Mesenchymal stem cell (in vitro differentiated cells and primary cell): Measurements from ENCODE around the gene CYSLTR2.

Experiments used
- DNase-seq: peaks from one replicate; pipeline ENCODE4 v3.0.0-alpha.2; 2013
- H2AFZ ChIP-seq: one replicate; pipeline ENCODE4 v1.6.1; 2013; ENCODE audit warnings: low read depth, mild to moderate bottlenecking, control low read depth, inconsistent platforms, low read length, moderate library complexity
- H2AK5ac ChIP-seq: 2 replicates; pipeline ENCODE4 v1.6.1; 2013; ENCODE audit warnings: low read length, moderate library complexity, mild to moderate bottlenecking, inconsistent platforms; ENCODE audit not compliant: severe bottlenecking
- H2BK120ac ChIP-seq: one replicate; pipeline ENCODE4 v1.6.1; 2013; ENCODE audit warnings: low read depth, mild to moderate bottlenecking, inconsistent platforms, low read length, moderate library complexity
- H2BK12ac ChIP-seq, 2 experiments: one replicate each; pipeline ENCODE4 v1.6.1; 2013; ENCODE audit warnings: inconsistent platforms in 2 of 2, low read length in 2 of 2, mild to moderate bottlenecking in 2 of 2, moderate library complexity in 2 of 2, control low read depth in 1 of 2
- H2BK15ac ChIP-seq: one replicate; pipeline ENCODE4 v1.6.1; 2013; ENCODE audit warnings: mild to moderate bottlenecking, low read depth, inconsistent platforms; ENCODE audit not compliant: poor library complexity, severe bottlenecking
- H2BK5ac ChIP-seq: 2 replicates; pipeline ENCODE4 v1.6.1; 2013; ENCODE audit warnings: low read depth, mild to moderate bottlenecking, low read length, control low read depth, inconsistent platforms; ENCODE audit not compliant: poor library complexity, severe bottlenecking
- H3K14ac ChIP-seq, 2 experiments: one replicate each; pipeline ENCODE4 v1.6.1; 2013; ENCODE audit warnings: inconsistent platforms in 2 of 2, low read length in 2 of 2, control low read depth in 1 of 2, mild to moderate bottlenecking in 1 of 2, moderate library complexity in 1 of 2
- H3K18ac ChIP-seq, 2 experiments: one replicate each; pipeline ENCODE4 v1.6.1; 2013; ENCODE audit warnings: inconsistent platforms in 2 of 2, low read length in 2 of 2, control low read depth in 1 of 2, low read depth in 1 of 2, mild to moderate bottlenecking in 1 of 2
- H3K23ac ChIP-seq, 2 experiments: one replicate each; pipeline ENCODE4 v1.6.1; 2013; ENCODE audit warnings: inconsistent platforms in 2 of 2, low read length in 2 of 2, mild to moderate bottlenecking in 2 of 2, moderate library complexity in 2 of 2, control low read depth in 1 of 2
- H3K27ac ChIP-seq: 2 replicates; pipeline ENCODE4 v1.5.1; 2013; ENCODE audit warnings: mild to moderate bottlenecking, moderate library complexity, low read length, control low read depth, inconsistent platforms; ENCODE audit not compliant: poor library complexity, severe bottlenecking
- H3K27me3 ChIP-seq, 2 experiments: 2 replicates each; pipeline versions ENCODE4 v1.6.1 to v1.7.0; 2013; ENCODE audit warnings: low read length in 2 of 2, mild to moderate bottlenecking in 2 of 2, moderate library complexity in 2 of 2, control low read depth in 1 of 2, inconsistent platforms in 1 of 2; ENCODE audit not compliant: control insufficient read depth in 1 of 2, insufficient read depth in 1 of 2
- H3K36me3 ChIP-seq, 2 experiments: 2 replicates each; pipeline versions ENCODE4 v1.6.1 to v1.7.0; 2013; ENCODE audit warnings: low read length in 2 of 2, control low read depth in 1 of 2, inconsistent platforms in 1 of 2, low read depth in 1 of 2, mild to moderate bottlenecking in 1 of 2; ENCODE audit not compliant: insufficient read depth in 2 of 2, control insufficient read depth in 1 of 2
- H3K4ac ChIP-seq, 2 experiments: one replicate each; pipeline ENCODE4 v1.6.1; 2013; ENCODE audit warnings: inconsistent platforms in 2 of 2, low read length in 2 of 2, mild to moderate bottlenecking in 2 of 2, moderate library complexity in 2 of 2, control low read depth in 1 of 2, low read depth in 1 of 2
- H3K4me1 ChIP-seq: 2 replicates; pipeline ENCODE4 v1.6.1; 2013; ENCODE audit warnings: low read depth, low read length, control low read depth; ENCODE audit not compliant: control insufficient read depth, insufficient read depth
- H3K4me2 ChIP-seq: 2 replicates; pipeline ENCODE4 v1.6.1; 2013; ENCODE audit warnings: low read length, mild to moderate bottlenecking, inconsistent platforms; ENCODE audit not compliant: poor library complexity, severe bottlenecking
- H3K4me3 ChIP-seq, 2 experiments: 2 replicates each; pipeline versions ENCODE4 v1.5.1 to v1.7.0; 2013; ENCODE audit warnings: low read length in 2 of 2, mild to moderate bottlenecking in 2 of 2, control low read depth in 1 of 2, low read depth in 1 of 2; ENCODE audit not compliant: insufficient read depth in 1 of 2
- H3K79me1 ChIP-seq: replicated peaks from 2 replicates; pipeline ENCODE4 v1.6.1; 2013; ENCODE audit warnings: mild to moderate bottlenecking, control low read depth, low read length, inconsistent platforms; ENCODE audit not compliant: poor library complexity, severe bottlenecking
- H3K9ac ChIP-seq: 2 replicates; pipeline ENCODE4 v1.7.0; 2013; ENCODE audit warnings: mild to moderate bottlenecking, low read length, moderate library complexity
- H3K9me3 ChIP-seq: 2 replicates; pipeline ENCODE4 v1.7.0; 2013; ENCODE audit warnings: mild to moderate bottlenecking, low read length; ENCODE audit not compliant: control insufficient read depth
- H4K8ac ChIP-seq: one replicate; pipeline ENCODE4 v1.6.1; 2013; ENCODE audit warnings: inconsistent platforms, mild to moderate bottlenecking, low read length, moderate library complexity
- H4K91ac ChIP-seq: one replicate; pipeline ENCODE4 v1.6.1; 2013; ENCODE audit warnings: mild to moderate bottlenecking, low read length, inconsistent platforms
- WGBS: methylation state at CpG from one replicate; pipeline ENCODE4 v1.1.7; 2013; ENCODE audit warnings: mixed read lengths; 5-methylcytosine and 5-hydroxymethylcytosine counted together

CYSLTR2 gene

DNA sequence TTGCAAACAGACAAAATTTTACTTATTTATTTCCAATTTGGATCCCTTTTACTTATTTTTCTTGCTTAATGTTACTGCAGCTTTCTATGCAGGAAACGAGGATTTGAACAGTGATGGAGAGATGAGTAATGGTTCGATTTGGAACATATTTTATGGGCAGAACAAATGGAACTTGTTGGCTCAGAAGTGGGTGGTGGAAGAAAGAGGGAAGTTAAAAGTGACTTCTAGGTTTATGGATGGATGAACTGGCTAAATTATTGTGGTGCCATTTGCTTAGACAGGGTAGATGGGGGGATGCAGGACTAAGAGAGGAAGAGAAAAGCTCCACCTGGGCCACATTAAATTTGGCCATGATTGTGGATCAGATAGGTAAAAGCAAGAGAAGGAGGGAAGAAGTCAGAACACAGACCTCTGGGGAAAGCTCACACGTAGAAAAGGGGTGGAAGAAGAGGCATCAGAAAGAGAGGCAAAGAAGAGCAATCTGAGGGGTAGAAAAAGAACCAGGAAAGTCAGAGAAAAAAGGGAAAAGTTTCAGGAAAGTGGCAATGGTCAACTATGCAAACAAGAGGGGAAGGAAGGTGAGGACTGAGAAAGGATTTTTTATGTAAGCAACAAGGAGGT is 768 bp upstream of the CYSLTR2 start:
- Histone ChIP-seq H2BK15ac (no peak overlapping the region), H2AK5ac (no peak overlapping the region), H3K27ac (no peak overlapping the region), H3K9ac (peak overlapping the region; percentile 16), H4K8ac (no peak overlapping the region), H3K4me3 (no peak overlapping the region), H3K18ac (peak overlapping the region in 1 of 2 experiments; percentile 28), H2AFZ (no peak overlapping the region), H3K9me3 (no peaks in the 10 kb centered on the region), H3K14ac (no peak overlapping the region), H3K36me3 (no peaks in the 10 kb centered on the region), H2BK120ac (peak overlapping the region; percentile 44), H3K79me1 (no peaks in the 10 kb centered on the region), H3K4me1 (no peaks in the 10 kb centered on the region), H2BK5ac (no peak overlapping the region), H3K27me3 (no peaks in the 10 kb centered on the region), H2BK12ac (peak overlapping the region in 1 of 2 experiments; percentile 1), H3K23ac (no peak overlapping the region), H3K4me2 (no peak overlapping the region), H4K91ac (no peak overlapping the region), H3K4ac (peak overlapping the region in 1 of 2 experiments; percentile 32)
- no peak for DNase-seq
- WGBS = 27% methylated on average over 3 of the region's 3 CpGs

DNA sequence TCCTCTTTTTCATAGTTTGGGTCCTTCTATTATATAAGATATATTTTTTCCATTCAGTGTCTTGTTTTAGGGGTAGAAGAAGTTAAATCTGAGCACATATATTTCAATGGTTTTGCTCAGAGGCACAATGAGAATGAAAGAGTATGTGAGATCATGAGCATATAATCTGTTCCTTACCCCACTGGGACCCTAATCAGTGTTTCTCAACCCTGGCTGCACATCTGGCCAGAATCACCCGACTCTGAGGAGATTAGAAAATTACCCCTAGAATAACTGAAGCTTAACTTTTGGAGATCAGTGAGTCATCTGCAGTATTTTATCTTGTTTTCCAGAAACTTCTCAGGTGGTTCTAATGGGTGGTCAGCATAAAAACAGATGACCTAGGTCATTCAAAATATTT is 782 bp downstream of the CYSLTR2 start:
- Histone ChIP-seq H2BK5ac (no peak overlapping the region), H3K4me1 (no peaks in the 10 kb centered on the region), H3K27me3 (no peaks in the 10 kb centered on the region), H3K23ac (no peak overlapping the region), H3K79me1 (no peaks in the 10 kb centered on the region), H4K91ac (no peak overlapping the region), H3K27ac (no peak overlapping the region), H2AK5ac (no peak overlapping the region), H2AFZ (no peak overlapping the region), H3K9me3 (no peaks in the 10 kb centered on the region), H3K4ac (no peak overlapping the region), H2BK15ac (no peak overlapping the region), H3K9ac (no peak overlapping the region), H4K8ac (no peak overlapping the region), H3K4me3 (no peak overlapping the region), H3K4me2 (no peak overlapping the region), H2BK12ac (peak overlapping the region in 1 of 2 experiments; percentile 64), H2BK120ac (no peak overlapping the region), H3K14ac (no peak overlapping the region), H3K18ac (no peak overlapping the region), H3K36me3 (no peaks in the 10 kb centered on the region)
- 0% methylated on average over 1 of the region's 1 CpG for WGBS
- peak; percentile 48 for DNase-seq

DNA sequence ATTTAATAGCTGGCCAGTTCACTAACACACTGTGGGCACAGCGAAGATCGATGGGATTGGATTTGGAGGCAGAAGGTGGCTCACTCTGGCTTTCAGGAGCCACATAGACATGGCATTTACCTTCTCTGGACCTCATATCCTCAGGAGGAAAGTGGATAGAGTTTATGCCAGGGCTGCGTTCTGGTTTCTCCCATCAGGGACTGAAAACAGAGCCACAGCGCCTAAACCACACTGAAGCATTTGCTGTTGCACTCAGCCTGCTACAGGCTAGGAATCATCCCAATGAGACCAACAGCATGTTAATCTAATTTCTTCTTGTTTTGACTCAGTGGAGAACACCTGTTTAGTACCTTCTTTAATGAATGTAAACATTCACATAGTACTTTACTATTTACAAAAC is 1.6 kb downstream of the CYSLTR2 start:
- 97% methylated on average over 4 of the region's 4 CpGs for WGBS
- H2BK12ac ChIP-seq = peak overlapping the region; percentile 18 to 33

GRCh38 chr13:48656608-48657007 is 2.9 kb downstream of the CYSLTR2 start:
- Histone ChIP-seq H3K4me3 (no peak overlapping the region), H3K18ac (no peak overlapping the region), H3K27me3 (no peaks in the 10 kb centered on the region), H3K4me1 (no peaks in the 10 kb centered on the region), H2BK12ac (no peak overlapping the region), H3K23ac (no peak overlapping the region), H3K4ac (no peak overlapping the region), H2BK15ac (no peak overlapping the region), H4K91ac (no peak overlapping the region), H3K4me2 (no peak overlapping the region), H3K36me3 (no peaks in the 10 kb centered on the region), H3K79me1 (no peaks in the 10 kb centered on the region), H3K9me3 (no peaks in the 10 kb centered on the region), H3K14ac (no peak overlapping the region), H3K27ac (no peak overlapping the region), H2AFZ (no peak overlapping the region), H2BK120ac (no peak overlapping the region), H3K9ac (no peak overlapping the region), H2AK5ac (no peak overlapping the region), H4K8ac (no peak overlapping the region), H2BK5ac (no peak overlapping the region)
- no peak for DNase-seq
- WGBS = 90% methylated on average over 3 of the region's 3 CpGs

More for the DNA sequence above, 1.6 kb downstream of the CYSLTR2 start:
- H3K23ac ChIP-seq = peak overlapping the region in 1 of 2 experiments; percentile 42
- no peak overlapping the region for H3K27ac ChIP-seq
- no peak overlapping the region for H2BK15ac ChIP-seq
- no peak overlapping the region for H2AK5ac ChIP-seq
- no peaks in the 10 kb centered on the region for H3K4me1 ChIP-seq
- H3K36me3 ChIP-seq = no peaks in the 10 kb centered on the region
- H3K4ac ChIP-seq = peak overlapping the region; percentile 24 to 75
- H3K9me3 ChIP-seq = no peaks in the 10 kb centered on the region
- H3K18ac ChIP-seq = peak overlapping the region; percentile 50 to 81
- DNase-seq = no peak
- no peak overlapping the region for H2AFZ ChIP-seq
- peak overlapping the region; percentile 71 for H4K8ac ChIP-seq
- H4K91ac ChIP-seq = no peak overlapping the region
- H2BK120ac ChIP-seq = no peak overlapping the region
- H3K4me2 ChIP-seq = no peak overlapping the region
- H3K27me3 ChIP-seq = no peaks in the 10 kb centered on the region
- no peak overlapping the region for H2BK5ac ChIP-seq
- H3K79me1 ChIP-seq = no peaks in the 10 kb centered on the region
- H3K9ac ChIP-seq = no peak overlapping the region
- H3K14ac ChIP-seq = no peak overlapping the region
- H3K4me3 ChIP-seq = no peak overlapping the region
